GM12878 (cell line): ENCODE measurements around the gene SDS.

Experiments
- BHLHE40 ChIP-seq, 2 experiments: fragments of 450-650 bp in 1 of 2; IDR thresholded peaks; 2 replicates each; pipeline ENCODE4 v1.6.1; 2011 to 2017; ENCODE audit warnings: low read depth in 2 of 2, borderline replicate concordance in 1 of 2, improper control_type of control experiment in 1 of 2, low read length in 1 of 2, mild to moderate bottlenecking in 1 of 2
- CTCF ChIP-seq, 3 experiments: IDR thresholded peaks in 2 of 3; conservative IDR thresholded peaks in 1 of 3; 2 replicates each; pipeline ENCODE4 v1.5.1; 2011; ENCODE audit warnings: low read depth in 3 of 3, low read length in 3 of 3, mild to moderate bottlenecking in 3 of 3, control low read depth in 2 of 3, moderate library complexity in 2 of 3, inconsistent platforms in 1 of 3, mixed read lengths in 1 of 3; ENCODE audit not compliant: control insufficient read depth in 2 of 3, insufficient read depth in 1 of 3; ENCODE audit errors: extremely low read depth in 1 of 3
- DPF2 ChIP-seq: fragments of 450-650 bp; IDR thresholded peaks from 2 replicates; pipeline ENCODE4 v1.6.1; 2017; ENCODE audit warnings: mild to moderate bottlenecking
- EP300 ChIP-seq, 2 experiments: fragments of 150-350 bp in 1 of 2; IDR thresholded peaks; 2 replicates each; pipeline ENCODE4 v1.6.1; 2011 to 2012; ENCODE audit warnings: low read depth in 2 of 2, low read length in 2 of 2, borderline replicate concordance in 1 of 2, improper control_type of control experiment in 1 of 2, inconsistent platforms in 1 of 2; ENCODE audit not compliant: control insufficient read depth in 1 of 2
- EZH2 ChIP-seq: IDR thresholded peaks from 2 replicates; pipeline ENCODE4 v1.6.1; 2012; ENCODE audit warnings: low read depth, mild to moderate bottlenecking, control low read depth, inconsistent platforms, low read length, borderline replicate concordance; ENCODE audit not compliant: control insufficient read depth
- FOXK2 ChIP-seq: fragments of 450-650 bp; IDR thresholded peaks from 2 replicates; pipeline ENCODE4 v1.6.1; 2017; ENCODE audit warnings: mild to moderate bottlenecking, moderate library complexity
- FOXM1 ChIP-seq: IDR thresholded peaks from 2 replicates; pipeline ENCODE4 v1.6.1; 2012; ENCODE audit warnings: low read depth, mild to moderate bottlenecking, inconsistent platforms, low read length, moderate library complexity
- GABPA ChIP-seq: IDR thresholded peaks from 2 replicates; pipeline ENCODE4 v1.6.1; 2014; ENCODE audit warnings: antibody characterized with exemption, low read depth, mild to moderate bottlenecking, inconsistent platforms
- PML ChIP-seq: IDR thresholded peaks from 2 replicates; pipeline ENCODE4 v1.6.1; 2012; ENCODE audit warnings: low read length, inconsistent platforms
- POLR2AphosphoS5 ChIP-seq: IDR thresholded peaks from 2 replicates; pipeline ENCODE4 v1.6.1; 2011; ENCODE audit warnings: mild to moderate bottlenecking, low read length, inconsistent platforms
- SP1 ChIP-seq: IDR thresholded peaks from one replicate; pipeline ENCODE4 v1.6.1; 2011; ENCODE audit warnings: low read depth, low read length
- USF2 ChIP-seq: IDR thresholded peaks from 2 replicates; pipeline ENCODE4 v1.6.1; 2011; ENCODE audit warnings: low read depth, low read length, improper control_type of control experiment, borderline replicate concordance
- ZZZ3 ChIP-seq: IDR thresholded peaks from 2 replicates; pipeline ENCODE4 v1.6.1; 2011; ENCODE audit warnings: low read depth; ENCODE audit not compliant: control insufficient read depth, insufficient read length

- TF ChIP-seq POLR2AphosphoS5 = no peak
- TF ChIP-seq DPF2 = no peak
- TF ChIP-seq PML = no peak
- TF ChIP-seq CTCF (IDR thresholded peaks at IDR 0.05 in 2 of 3, conservative IDR thresholded peaks at IDR 0.05 in 1 of 3; ENCODE audit: control insufficient read depth in 2 of 3, extremely low read depth in 1 of 3, insufficient read depth in 1 of 3, low read depth in 3 of 3, low read length in 3 of 3) = no peak
- TF ChIP-seq BHLHE40 (IDR thresholded peaks at IDR 0.05; ENCODE audit: borderline replicate concordance in 1 of 2, low read depth in 2 of 2, low read length in 1 of 2) = no peak
- TF ChIP-seq ZZZ3 = no peak
- no peak for TF ChIP-seq FOXK2
- no peak for TF ChIP-seq EZH2
- no peak for TF ChIP-seq SP1
- TF ChIP-seq GABPA = no peak
- no peak for TF ChIP-seq USF2
- TF ChIP-seq FOXM1 = no peak
- TF ChIP-seq EP300 (IDR thresholded peaks at IDR 0.05; ENCODE audit: borderline replicate concordance in 1 of 2, control insufficient read depth in 1 of 2, low read depth in 2 of 2, low read length in 2 of 2) = no peak
These were observed 49.6 kb upstream of the SDS start for GRCh38 chr12:113453330-113453729.
